GM10847 (cell line): Measurements from ENCODE around the gene PICALM.

Experiments used
- POLR2A ChIP-seq: IDR thresholded peaks from 2 replicates; pipeline ENCODE4 v1.6.1; 2011; ENCODE audit not compliant: insufficient read length; ENCODE audit errors: extremely low read depth

Gene PICALM

DNA sequence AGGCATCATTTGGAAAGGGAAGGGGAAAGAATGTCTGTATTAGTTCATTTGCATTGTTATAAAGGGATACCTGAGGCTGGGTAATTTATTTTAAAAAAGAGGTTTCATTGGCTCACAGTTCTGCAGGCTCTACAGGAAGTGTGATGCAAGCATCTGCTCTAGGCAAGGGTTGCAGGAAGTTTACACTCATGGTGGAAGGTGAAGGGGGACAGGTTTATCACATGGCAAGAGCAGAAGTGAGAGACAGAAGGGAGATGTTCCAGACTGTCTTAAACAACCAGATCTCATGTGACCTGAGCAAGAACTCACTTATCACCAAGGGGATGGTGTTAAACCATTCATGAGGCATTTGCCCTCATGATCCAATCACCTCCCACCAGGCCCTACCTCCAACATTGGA is 123.1 kb downstream of the PICALM start:
- TF ChIP-seq POLR2A = no peak

DNA sequence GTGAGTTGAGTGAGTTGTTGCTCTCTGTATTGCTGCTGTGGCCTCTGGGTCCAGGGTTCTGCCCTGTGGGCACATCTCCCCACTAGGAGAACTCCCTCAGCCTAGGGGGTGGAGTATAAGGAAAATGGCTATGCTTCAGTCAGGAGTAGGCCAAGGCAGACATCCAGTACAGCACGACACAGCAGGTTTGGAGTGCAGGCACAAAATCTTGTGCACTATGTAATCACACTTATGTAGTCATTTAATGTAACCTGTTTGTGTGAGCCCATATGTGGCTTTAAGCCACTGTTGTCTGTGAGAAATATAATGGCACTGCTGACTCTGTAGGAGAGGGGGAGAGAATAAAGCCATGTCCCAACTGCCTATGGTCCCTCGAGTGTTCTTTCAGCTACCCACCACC is 123.6 kb downstream of the PICALM start:
- TF ChIP-seq POLR2A = no peak

DNA sequence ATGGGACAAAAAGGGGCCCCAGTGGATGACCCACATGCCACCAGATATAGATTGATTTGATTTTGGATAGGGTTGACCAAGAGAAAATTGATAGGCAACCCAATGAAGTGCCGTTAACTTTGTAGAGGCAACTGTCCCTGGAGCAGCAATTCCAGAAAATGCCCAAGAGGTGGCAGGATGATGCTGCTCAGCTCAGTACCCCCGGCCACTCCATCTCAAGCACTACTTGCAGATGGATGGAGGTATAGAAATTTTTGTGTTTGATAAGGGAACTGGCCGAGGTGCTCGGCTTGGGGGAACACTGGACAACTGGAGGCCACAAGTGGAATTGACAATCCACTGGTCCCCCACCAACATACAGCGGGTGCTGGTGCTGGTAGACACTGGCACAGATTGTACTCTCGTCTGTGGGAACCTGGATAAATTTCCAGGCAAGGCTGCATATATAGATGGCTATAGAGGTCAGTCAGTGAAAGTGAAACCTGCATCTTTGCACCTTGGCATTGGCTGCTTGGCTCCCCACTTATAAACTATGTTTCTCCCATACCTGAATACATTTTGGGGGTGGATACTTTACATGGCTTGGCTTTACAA is 127.4 kb downstream of the PICALM start:
- TF ChIP-seq POLR2A = no peak

DNA sequence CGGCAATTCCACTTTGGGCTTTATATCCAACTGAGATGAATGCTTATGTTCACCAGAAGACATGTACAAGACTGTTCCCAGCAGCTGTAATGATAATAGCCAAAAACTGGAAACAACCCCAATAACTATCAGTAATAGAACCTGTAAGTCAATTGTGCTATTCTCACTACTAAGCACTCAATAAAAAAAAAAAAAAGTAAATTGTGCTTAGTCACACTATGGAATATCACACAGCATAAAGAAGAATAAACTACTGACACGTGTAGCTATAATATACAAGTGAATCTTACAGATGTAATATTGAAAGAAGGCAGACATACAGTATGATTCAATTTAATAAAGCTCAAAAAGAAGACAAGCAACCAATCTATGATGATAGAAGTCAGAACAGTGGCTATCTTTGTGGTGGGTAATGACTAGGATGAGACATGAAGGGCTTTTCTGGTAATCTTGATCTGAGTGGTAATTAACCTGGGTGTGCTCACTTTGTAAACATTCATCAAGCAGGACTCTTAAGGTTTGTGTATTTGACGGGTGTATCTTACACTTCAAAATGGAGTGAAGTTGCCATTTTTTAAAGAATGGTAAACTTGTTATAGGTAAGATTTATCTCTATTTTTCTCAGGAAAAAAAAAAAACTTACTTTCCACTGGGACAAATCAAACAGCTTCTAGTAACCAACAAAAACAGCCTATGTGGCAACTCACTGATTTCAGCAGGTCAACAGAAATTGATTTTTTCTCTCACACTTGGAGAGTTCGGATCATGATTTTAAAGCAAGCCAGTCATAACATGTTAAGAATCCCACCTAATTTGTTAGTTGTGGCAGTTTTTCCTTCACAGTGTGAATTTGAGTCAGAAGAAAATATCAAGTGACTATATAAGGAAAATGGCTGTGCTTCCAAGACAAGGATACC is 129.5 kb downstream of the PICALM start:
- no peak for TF ChIP-seq POLR2A

DNA sequence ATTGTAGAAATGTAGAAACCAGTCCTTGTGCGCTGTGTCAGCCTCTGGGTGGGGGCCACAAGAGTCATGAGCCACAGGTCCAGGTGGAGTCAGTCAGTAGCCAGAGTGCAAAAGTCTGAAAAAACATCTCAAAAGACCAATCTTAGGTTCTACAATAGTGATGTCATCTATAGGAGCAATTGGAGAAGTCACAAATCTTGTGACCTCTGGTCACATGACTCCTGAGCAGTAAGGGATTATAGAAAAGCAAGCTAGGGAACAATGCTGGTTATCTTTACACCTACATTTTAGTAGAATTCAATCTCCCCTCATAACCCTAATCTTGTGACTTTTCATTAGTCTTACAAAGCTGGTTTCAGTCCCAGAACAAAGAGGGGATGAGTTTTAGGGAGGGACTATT is 131.0 kb downstream of the PICALM start:
- TF ChIP-seq POLR2A = no peak

DNA sequence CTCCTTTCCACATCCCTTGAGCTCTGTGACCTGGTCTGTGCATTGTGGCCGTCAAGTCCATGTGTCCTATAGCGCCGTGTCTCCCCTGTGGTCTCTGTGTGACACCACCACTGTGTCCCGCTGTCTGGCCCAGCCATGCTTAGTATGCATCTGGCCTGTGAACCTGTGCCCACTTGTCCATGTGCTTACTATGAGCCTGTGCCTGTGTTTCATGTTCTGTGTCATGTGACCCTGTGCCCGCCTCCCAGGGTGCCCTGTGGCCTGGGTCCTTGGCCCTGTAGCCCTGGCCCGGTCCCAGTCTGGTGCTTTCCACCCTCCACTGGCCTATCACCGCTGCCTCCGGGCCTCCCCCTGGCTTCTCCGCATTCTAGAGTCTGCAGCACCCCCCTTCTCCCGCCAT is 133.1 kb downstream of the PICALM start:
- no peak for TF ChIP-seq POLR2A

DNA sequence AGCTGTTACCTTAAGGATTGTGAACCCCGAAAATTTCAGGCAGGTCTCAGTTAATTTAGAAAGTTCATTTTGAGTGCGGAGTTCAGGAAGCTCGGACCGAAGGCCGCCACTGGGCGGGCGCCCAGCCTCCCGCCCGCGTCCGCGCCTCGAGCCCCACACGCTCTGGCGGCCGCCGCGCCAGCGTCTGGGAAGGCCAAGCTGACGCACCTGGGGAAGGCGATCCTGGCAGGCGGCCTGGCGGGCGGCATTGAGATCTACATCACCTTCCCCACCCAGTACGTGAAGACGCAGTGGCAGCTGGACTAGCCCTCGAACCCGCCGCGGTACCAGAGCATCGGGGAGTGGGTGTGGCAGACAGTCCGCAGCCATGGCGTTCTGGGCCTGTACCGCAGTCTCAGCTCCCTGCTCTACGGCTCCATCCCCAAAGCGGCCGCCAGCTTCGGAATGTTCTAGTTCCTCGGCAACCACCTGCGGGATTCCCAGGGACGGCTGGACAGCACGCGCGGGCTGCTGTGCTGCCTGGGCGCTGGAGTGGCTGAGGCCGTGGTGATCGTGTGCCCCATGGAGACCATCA is 134.2 kb downstream of the PICALM start:
- no peak for TF ChIP-seq POLR2A

DNA sequence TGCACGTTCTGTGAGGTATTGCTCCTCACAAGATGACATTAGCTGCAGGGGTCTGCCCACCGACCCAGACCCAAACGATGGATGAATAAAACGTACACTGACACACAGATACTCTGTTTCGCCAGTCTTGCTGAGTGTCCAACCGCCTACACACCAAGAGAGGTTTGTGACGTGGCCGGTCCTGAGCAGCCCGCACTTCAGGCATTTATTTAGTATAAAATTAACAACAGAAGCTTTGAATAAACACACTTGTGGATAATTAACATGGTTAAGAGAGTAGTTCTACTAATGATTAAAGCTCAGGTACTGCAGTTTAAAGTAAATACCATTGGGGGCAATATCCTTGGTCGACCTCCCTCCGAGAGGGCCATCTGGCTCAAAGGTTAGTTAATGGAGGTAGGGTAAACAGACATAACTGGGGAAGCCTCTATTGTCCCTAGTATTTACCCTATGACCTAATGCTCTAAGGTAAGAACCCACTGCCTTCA is 138.0 kb downstream of the PICALM start:
- TF ChIP-seq POLR2A = no peak

DNA sequence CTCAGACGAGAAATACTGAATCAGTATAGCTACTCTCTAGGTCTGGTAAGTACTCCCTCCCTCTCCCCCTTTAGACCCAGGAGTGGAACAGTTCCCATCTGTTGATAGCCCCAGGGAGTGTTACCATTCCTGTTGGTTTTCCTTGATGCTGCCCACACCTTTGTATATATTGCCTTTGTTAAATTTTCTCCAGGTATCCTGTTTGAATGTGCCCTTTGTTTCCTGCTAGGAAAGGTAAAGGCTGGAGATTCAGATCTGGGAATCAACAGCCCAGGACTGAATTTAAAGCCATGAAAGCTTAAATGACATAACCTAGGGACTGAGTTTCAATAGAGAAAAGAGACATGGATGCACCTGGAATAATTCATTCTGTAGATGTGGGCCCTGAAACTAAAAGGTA is 145.4 kb downstream of the PICALM start:
- no peak for TF ChIP-seq POLR2A

DNA sequence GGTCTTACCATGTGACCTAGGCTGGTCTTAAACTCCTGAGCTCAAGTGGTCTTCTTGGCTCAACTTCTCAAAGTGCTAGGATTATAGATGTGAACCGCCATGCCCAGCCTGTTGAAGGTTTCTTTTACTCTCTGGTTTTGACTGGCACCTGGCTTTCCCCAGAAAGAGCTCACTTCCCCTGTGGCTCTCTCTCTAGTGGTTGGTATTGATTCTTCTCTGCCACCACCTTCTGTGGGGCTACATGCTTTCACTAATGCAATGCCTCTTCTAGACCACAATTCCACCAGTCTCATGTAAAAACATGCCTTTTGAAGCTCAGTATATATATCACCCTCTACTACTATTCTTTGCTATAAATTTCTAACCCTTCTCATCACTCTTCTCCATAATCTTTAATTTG is 146.5 kb downstream of the PICALM start:
- no peak for TF ChIP-seq POLR2A

DNA sequence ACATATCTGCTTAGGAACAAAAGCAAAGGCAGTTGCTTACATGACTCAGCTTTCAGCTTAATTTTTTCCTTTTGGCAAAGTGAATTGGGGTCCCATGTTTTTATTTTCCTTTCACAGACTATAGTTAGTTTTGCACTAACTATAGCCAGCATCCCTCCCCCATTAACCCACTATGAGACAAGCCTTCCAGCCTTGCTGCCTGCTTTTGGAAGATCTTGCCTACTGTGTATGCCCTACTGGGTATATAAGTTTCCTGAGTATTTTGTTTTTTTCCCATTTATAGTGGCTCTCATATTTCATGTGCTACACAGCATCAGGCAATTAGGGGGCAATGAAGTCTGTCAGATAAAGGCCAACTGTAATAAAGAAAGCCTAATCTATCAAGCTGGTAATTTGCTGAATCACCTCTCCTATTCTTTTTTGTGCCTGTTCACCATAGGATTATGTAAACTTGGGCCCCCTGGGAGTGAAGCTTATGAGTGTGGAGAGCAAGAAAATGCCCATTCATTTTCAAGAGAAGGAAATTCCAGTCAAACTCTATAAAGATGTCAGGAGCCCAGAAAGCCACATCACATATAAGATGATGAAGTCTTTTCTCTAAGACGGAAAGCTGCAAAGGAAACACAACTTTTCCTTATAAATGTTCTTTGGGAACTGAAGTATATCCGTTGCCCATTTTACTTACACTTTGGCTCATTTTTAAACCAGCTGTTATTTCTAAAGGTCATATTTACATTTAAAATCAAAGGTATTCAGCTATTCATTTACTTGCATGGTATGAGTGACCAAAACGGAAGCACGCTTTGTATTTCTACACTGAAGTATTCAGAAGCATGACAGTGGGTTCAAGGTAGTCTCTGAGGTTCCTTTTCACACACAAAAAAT is 149.7 kb downstream of the PICALM start:
- TF ChIP-seq POLR2A = no peak

DNA sequence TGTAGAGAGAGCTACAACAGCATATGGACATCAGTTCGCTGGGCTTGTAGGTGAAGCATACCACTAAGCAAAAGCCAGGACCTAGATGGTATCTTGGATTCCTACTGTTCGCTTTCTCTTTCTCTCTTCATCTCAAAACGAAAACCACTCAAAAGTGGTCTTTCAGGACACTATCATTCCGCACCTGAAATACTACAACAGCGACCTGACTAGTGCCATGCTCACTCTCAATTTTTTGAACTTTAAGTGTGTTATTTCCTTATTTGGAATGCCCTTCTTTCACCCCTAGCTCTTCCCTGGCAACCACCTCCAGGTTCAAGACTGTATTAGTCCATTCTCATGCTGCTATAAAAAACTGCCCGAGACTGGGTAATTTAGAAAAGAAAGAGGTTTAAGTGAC is 154.5 kb downstream of the PICALM start:
- no peak for TF ChIP-seq POLR2A

DNA sequence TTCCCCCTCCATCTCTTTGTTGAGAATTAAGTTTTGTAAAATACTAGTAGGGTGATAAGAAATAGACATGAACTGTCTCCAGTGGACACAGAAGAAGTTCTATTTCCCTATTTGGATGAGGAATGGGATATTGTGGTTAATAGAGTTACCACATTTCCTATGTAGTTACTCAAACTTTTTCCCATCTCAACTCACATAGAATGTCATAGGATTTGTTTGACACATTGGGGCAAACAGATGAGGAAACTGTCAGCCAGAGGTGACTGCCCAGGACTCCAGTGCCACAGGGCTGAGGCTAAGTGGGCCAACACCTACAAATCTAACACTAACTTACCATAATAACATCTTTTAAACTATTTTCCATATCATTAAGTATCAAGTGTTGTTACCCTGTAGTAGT is 155.4 kb downstream of the PICALM start:
- TF ChIP-seq POLR2A = no peak

DNA sequence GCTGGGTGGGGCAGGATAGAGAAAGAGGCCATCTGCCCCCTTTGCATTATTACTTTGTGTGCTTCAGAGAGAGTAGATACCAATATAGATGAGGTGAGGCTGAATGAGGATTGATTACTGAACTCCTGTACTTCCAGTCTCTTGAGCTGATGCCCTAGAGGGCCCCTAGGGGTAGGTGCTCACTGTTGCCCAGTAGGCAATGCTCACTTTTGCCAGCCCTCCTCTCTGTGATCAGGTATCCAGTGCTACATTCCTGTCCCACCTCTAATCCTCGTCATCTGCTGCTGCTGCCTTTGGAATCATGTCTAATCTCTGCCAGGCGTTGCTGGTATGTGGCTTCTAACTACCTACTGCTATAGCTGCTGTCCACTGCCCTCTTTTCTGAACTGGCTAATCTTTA is 156.5 kb downstream of the PICALM start:
- TF ChIP-seq POLR2A = no peak
